OCI-LY7 (cell line): Measurements from ENCODE around the gene CRELD2. TPM values are rescaled to one million over a fixed set of nuclear protein-coding genes. Genes with fewer than 3 reads are reported as not detected.

ENCODE experiments used
- BruUV-seq: library from RNA; stranded (reverse); fragments of 400-500 nt; replicated peaks from 2 replicates; lab custom pipeline; 2021; lab: Mats Ljungman, UMichigan
- CTCF ChIA-PET: fragments of 300-600 bp; sonication (Branson Sonifier 250); formaldehyde crosslinking; loops from one replicate; lab custom pipeline; 2022; ENCODE audit warnings: antibody characterized with exemption; ENCODE audit not compliant: unreplicated experiment; lab: Charles Lee
- POLR2A ChIA-PET: fragments of 300-600 bp; sonication (Branson Sonifier 250); formaldehyde crosslinking; loops from one replicate; lab custom pipeline; 2022; ENCODE audit warnings: antibody characterized with exemption; lab: Charles Lee
- DNase-seq: peaks from one replicate; pipeline ENCODE4 v3.0.0-alpha.2; 2015; ENCODE audit warnings: low spot score
- H2AFZ ChIP-seq: fragments of 200-600 bp; sonication (generic), shearing (Covaris generic); 2 replicates; pipeline ENCODE4 v1.6.1; 2014; ENCODE audit warnings: mild to moderate bottlenecking, antibody characterized with exemption, low read length, moderate library complexity
- H3K27ac ChIP-seq: fragments of 200-600 bp; sonication (generic); 2 replicates; pipeline ENCODE4 v1.5.1; 2014; ENCODE audit warnings: mixed run types, low read depth, mild to moderate bottlenecking, moderate library complexity, low read length, inconsistent platforms; ENCODE audit not compliant: poor library complexity, severe bottlenecking
- H3K36me3 ChIP-seq: fragments of 200-600 bp; sonication (generic); 2 replicates; pipeline ENCODE4 v1.6.1; 2014; ENCODE audit warnings: mild to moderate bottlenecking, antibody characterized with exemption, low read length, moderate library complexity, mixed read lengths; ENCODE audit not compliant: insufficient read depth
- H3K4me1 ChIP-seq: fragments of 200-600 bp; sonication (generic); 2 replicates; pipeline ENCODE4 v1.5.1; 2014; ENCODE audit warnings: mild to moderate bottlenecking, low read length; ENCODE audit not compliant: insufficient read depth, poor library complexity, severe bottlenecking
- H3K4me2 ChIP-seq: fragments of 200-600 bp; sonication (generic); 2 replicates; pipeline ENCODE4 v1.6.1; 2014; ENCODE audit warnings: mild to moderate bottlenecking, low read length
- H3K4me3 ChIP-seq: fragments of 200-600 bp; sonication (generic); 2 replicates; pipeline ENCODE4 v1.5.1; 2014; ENCODE audit warnings: mild to moderate bottlenecking, low read depth, low read length; ENCODE audit not compliant: poor library complexity, severe bottlenecking
- H3K79me2 ChIP-seq: fragments of 200-600 bp; sonication (generic); 2 replicates; pipeline ENCODE4 v1.6.1; 2016; ENCODE audit warnings: low read depth, mild to moderate bottlenecking, low read length, moderate library complexity, mixed read lengths; ENCODE audit not compliant: insufficient read depth
- H3K9me2 ChIP-seq: fragments of 200-600 bp; sonication (generic); 2 replicates; pipeline ENCODE4 v1.6.1; 2016; ENCODE audit warnings: mild to moderate bottlenecking, low read length, mixed read lengths; ENCODE audit not compliant: insufficient read depth
- H3K9me3 ChIP-seq: fragments of 200-600 bp; sonication (generic); 2 replicates; pipeline ENCODE4 v1.6.1; 2014; ENCODE audit warnings: mild to moderate bottlenecking, mixed run types, low read length, mixed read lengths
- H4K20me1 ChIP-seq: fragments of 200-600 bp; sonication (generic); 2 replicates; pipeline ENCODE4 v1.6.1; 2014; ENCODE audit warnings: mild to moderate bottlenecking, antibody characterized with exemption, low read length, moderate library complexity, mixed read lengths; ENCODE audit not compliant: insufficient read depth
- EZH2phosphoT487 ChIP-seq: fragments of 200-600 bp; sonication (generic); IDR thresholded peaks from 2 replicates; pipeline ENCODE4 v1.6.1; 2018; ENCODE audit warnings: low read depth, borderline replicate concordance, mild to moderate bottlenecking, mixed run types, antibody characterized with exemption, low read length, moderate library complexity, mixed read lengths
- intact Hi-C: fragments of 100-400 bp; cut with micrococcal nuclease; formaldehyde crosslinking; loops from one replicate; pipeline ENCODE4 v1.10.0; 2022; ENCODE audit not compliant: unreplicated experiment
- total RNA-seq, 2 experiments: library from RNA; depleted of rRNA in 1 of 2; stranded (reverse); fragments of >200 nt in 1 of 2; shearing (Covaris generic) in 1 of 2; gene quantifications; 2 replicates each; pipeline ENCODE4 v1.2.3, GENCODE V29; 2014 to 2022
- TF ChIP-seq, protein P1 (sequence below): fragments of 200-600 bp; sonication (generic); conservative IDR thresholded peaks from 2 replicates; pipeline ENCODE4 v1.5.1; 2014; ENCODE audit warnings: mild to moderate bottlenecking, antibody characterized with exemption, low read length, moderate library complexity, mixed read lengths

Gene CRELD2
- total RNA-seq, 2 experiments from 2014 or later: 32.0 to 32.5 TPM

DNA sequence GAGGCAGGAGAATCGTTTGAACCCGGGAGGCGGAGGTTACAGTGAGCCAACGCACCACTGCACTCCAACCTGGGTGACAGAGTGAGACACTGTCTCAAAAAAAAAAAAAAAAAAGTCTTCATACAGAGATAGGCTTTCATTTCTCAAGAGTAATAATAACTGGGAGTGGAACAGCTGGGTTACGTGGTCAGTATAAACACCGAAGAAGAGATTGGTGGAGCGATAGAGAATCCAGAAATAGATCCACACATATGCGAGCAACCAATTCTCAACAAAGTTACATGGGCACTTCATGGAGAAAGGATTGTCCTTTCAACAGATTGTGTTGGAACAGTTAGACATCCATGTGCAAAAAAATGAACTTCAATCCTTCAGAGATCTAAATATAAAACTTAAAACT is 40.2 kb upstream of the CRELD2 start:
- no peaks in the 10 kb centered on the region for H4K20me1 ChIP-seq
- H3K4me1 ChIP-seq: no peaks in the 10 kb centered on the region
- no peak overlapping the region for H3K4me2 ChIP-seq
- no peak overlapping the region for H3K27ac ChIP-seq
- BruUV-seq: no TSS peak
- no peak overlapping the region for H3K4me3 ChIP-seq
- no peaks in the 10 kb centered on the region for H3K9me3 ChIP-seq
- peaks cover 60% of the 10 kb centered on the region; the same call in 1 of the 2 replicates for H3K79me2 ChIP-seq
- TF ChIP-seq, protein P1, sequence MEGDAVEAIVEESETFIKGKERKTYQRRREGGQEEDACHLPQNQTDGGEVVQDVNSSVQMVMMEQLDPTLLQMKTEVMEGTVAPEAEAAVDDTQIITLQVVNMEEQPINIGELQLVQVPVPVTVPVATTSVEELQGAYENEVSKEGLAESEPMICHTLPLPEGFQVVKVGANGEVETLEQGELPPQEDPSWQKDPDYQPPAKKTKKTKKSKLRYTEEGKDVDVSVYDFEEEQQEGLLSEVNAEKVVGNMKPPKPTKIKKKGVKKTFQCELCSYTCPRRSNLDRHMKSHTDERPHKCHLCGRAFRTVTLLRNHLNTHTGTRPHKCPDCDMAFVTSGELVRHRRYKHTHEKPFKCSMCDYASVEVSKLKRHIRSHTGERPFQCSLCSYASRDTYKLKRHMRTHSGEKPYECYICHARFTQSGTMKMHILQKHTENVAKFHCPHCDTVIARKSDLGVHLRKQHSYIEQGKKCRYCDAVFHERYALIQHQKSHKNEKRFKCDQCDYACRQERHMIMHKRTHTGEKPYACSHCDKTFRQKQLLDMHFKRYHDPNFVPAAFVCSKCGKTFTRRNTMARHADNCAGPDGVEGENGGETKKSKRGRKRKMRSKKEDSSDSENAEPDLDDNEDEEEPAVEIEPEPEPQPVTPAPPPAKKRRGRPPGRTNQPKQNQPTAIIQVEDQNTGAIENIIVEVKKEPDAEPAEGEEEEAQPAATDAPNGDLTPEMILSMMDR: no peak
- TF ChIP-seq EZH2phosphoT487: no peak
- intact Hi-C loops: no loop called here
- no peak overlapping the region for H2AFZ ChIP-seq
- H3K36me3 ChIP-seq: peaks cover 42% of the 10 kb centered on the region
- no peak for DNase-seq
- ChIA-PET CTCF (no interaction called here), POLR2A (no interaction called here)
- no peaks in the 10 kb centered on the region for H3K9me2 ChIP-seq

DNA sequence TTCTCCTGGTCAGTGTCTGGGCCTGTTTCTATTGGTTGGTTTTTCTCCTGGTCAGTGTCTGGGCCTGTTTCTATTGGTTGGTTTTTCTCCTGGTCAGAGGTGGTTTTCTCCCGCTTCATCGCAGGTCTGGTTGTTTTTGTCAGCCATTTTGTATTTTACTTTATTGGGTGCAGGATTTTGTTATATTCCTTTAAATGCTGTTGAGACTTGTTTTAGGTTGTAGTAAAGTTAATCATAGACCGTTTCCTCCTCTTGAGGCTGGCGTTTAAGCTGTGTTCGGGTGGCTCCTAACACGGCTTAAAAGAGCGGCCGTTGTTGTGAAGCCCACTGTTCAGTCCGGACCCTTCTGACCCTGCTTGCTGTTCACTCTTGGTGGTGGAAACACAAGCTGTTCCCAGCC is 38.6 kb upstream of the CRELD2 start:
- Histone ChIP-seq H3K4me3 (no peak overlapping the region), H4K20me1 (no peaks in the 10 kb centered on the region), H3K27ac (no peak overlapping the region), H3K9me3 (no peaks in the 10 kb centered on the region), H3K4me2 (no peak overlapping the region), H3K79me2 (peaks cover 55% of the 10 kb centered on the region; the same call in 1 of the 2 replicates), H3K9me2 (no peaks in the 10 kb centered on the region), H3K36me3 (peaks cover 56% of the 10 kb centered on the region), H2AFZ (no peak overlapping the region), H3K4me1 (no peaks in the 10 kb centered on the region)
- POLR2A ChIA-PET: no interaction called here
- no TSS peak for BruUV-seq
- no peak for TF ChIP-seq EZH2phosphoT487
- TF ChIP-seq, protein P1: no peak
- DNase-seq: no peak
- CTCF ChIA-PET: no interaction called here
- intact Hi-C loops: no loop called here

DNA sequence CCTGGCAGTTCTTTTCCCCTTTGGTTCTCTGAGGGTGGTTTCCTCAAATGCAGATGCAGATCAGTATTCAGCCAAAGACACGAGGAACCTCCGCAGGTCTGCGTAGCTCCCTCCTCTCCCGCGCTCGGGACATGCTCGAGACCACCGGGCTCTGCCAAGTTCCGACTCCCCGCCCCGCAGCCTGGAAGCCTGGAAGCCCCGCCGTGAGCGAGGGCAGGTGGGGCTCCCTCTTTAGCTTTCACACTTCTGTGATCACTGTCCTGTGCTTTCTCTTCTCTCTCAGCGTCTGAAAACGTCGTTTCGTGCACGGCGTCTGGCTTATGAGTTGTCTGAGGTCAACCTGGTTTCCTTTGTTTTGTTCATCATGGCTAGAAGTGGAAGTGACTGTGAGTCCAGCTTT is 38.2 kb upstream of the CRELD2 start:
- Histone ChIP-seq H3K36me3 (peaks cover 56% of the 10 kb centered on the region), H3K27ac (no peak overlapping the region), H3K79me2 (peaks cover 51% of the 10 kb centered on the region; the same call in 1 of the 2 replicates), H3K4me1 (no peaks in the 10 kb centered on the region), H3K4me2 (no peak overlapping the region), H3K9me3 (no peaks in the 10 kb centered on the region), H3K9me2 (no peaks in the 10 kb centered on the region), H3K4me3 (no peak overlapping the region), H2AFZ (no peak overlapping the region), H4K20me1 (no peaks in the 10 kb centered on the region)
- no peak for DNase-seq
- ChIA-PET POLR2A (no interaction called here), CTCF (no interaction called here)
- no TSS peak for BruUV-seq
- TF ChIP-seq, protein P1: no peak
- TF ChIP-seq EZH2phosphoT487: no peak
- intact Hi-C loops: no loop called here
